HepG2 (cell line): ENCODE results near the gene CLIC5. TPM values are rescaled to one million over a fixed set of nuclear protein-coding genes. Genes with fewer than 3 reads are reported as not detected.

Experiments used
- ATAC-seq: fragments of 200-7000 bp; cut with Tn5 transposase; 3 replicates; pipeline ENCODE4 v1.9.1; 2020; ENCODE audit warnings: mild to moderate bottlenecking, moderate library complexity
- BruUV-seq: library from RNA; stranded (reverse); fragments of 400-500 nt; replicated peaks from 2 replicates; lab custom pipeline; 2021; lab: Mats Ljungman, UMichigan
- CTCF ChIA-PET: fragments of 300-600 bp; formaldehyde crosslinking; extraction: SDS; loops from one replicate; lab custom pipeline; 2021; ENCODE audit warnings: low total read pairs, inconsistent platforms, low intra/inter-chr PET ratio; lab: Yijun Ruan, JAX
- POLR2A ChIA-PET: fragments of 350-600 bp; sonication (Branson Sonifier 250); formaldehyde crosslinking; loops from one replicate; lab custom pipeline; 2020; ENCODE audit warnings: antibody characterized with exemption, inconsistent platforms; lab: Yijun Ruan, JAX
- DNase-seq: peaks from one replicate; pipeline ENCODE4 v3.0.0-alpha.2; 2015; ENCODE audit warnings: low spot score
- FAIRE-seq: peaks from 3 replicates; lab custom pipeline; 2011; peaks lifted over from hg19 to GRCh38; lab: Jason Lieb, UNC
- H2AFZ ChIP-seq: one replicate; pipeline ENCODE4 v1.6.1; 2011; ENCODE audit warnings: low read length, inconsistent platforms
- H3K27ac ChIP-seq: fragments of 300-600 bp; 3 replicates; pipeline ENCODE4 v1.8.0; 2011; ENCODE audit warnings: mixed run types, mild to moderate bottlenecking, mixed read lengths, low read length, inconsistent platforms; ENCODE audit not compliant: insufficient read depth; ENCODE audit errors: extremely low read length
- H3K27me3 ChIP-seq, 2 experiments: fragments of 200-600 bp in 1 of 2; 2 replicates in 1 of 2; 3 replicates in 1 of 2; pipeline versions ENCODE4 v1.6.0 to v1.8.0; 2011; ENCODE audit warnings: low read length in 2 of 2, mild to moderate bottlenecking in 2 of 2, moderate library complexity in 2 of 2, inconsistent platforms in 1 of 2; ENCODE audit not compliant: insufficient read depth in 2 of 2, control insufficient read depth in 1 of 2
- H3K36me3 ChIP-seq, 2 experiments: fragments of 200-600 bp in 1 of 2; replicated peaks in 1 of 2; 2 replicates in 1 of 2; 3 replicates in 1 of 2; pipeline versions ENCODE4 v1.5.1 to v1.8.0; 2011; ENCODE audit warnings: low read length in 2 of 2, inconsistent platforms in 1 of 2; ENCODE audit not compliant: insufficient read depth in 2 of 2, control insufficient read depth in 1 of 2
- H3K4me1 ChIP-seq: 2 replicates; pipeline ENCODE4 v1.5.1; 2012; ENCODE audit warnings: low read length, inconsistent platforms; ENCODE audit not compliant: insufficient read depth
- H3K4me2 ChIP-seq: 2 replicates; pipeline ENCODE4 v1.6.0; 2011; ENCODE audit warnings: low read depth, low read length, inconsistent platforms
- H3K4me3 ChIP-seq, 3 experiments: fragments of 200-600 bp in 1 of 3; sonication (generic), shearing (Covaris generic) in 1 of 3; replicated peaks in 1 of 3; 2 replicates each; pipeline ENCODE4 v1.5.1; 2011 to 2016; ENCODE audit warnings: low read length in 3 of 3, inconsistent platforms in 2 of 3, low read depth in 2 of 3, mild to moderate bottlenecking in 2 of 3, control low read depth in 1 of 3, mixed read lengths in 1 of 3; ENCODE audit not compliant: insufficient read depth in 1 of 3
- H3K79me2 ChIP-seq: one replicate; pipeline ENCODE4 v1.6.1; 2011; ENCODE audit warnings: low read length, inconsistent platforms; ENCODE audit not compliant: insufficient read depth
- H3K9ac ChIP-seq: 2 replicates; pipeline ENCODE4 v1.6.0; 2011; ENCODE audit warnings: mild to moderate bottlenecking, low read depth, low read length, inconsistent platforms; ENCODE audit not compliant: insufficient read depth
- H3K9me3 ChIP-seq: 2 replicates; pipeline ENCODE4 v1.5.1; 2012; ENCODE audit warnings: mild to moderate bottlenecking, low read length
- H4K20me1 ChIP-seq: 2 replicates; pipeline ENCODE4 v1.6.0; 2011; ENCODE audit warnings: inconsistent platforms, mild to moderate bottlenecking, low read length, moderate library complexity; ENCODE audit not compliant: insufficient read depth
- CBX5 ChIP-seq: sonication (generic); formaldehyde crosslinking; IDR thresholded peaks from 2 replicates; pipeline ENCODE4 v1.4.0; 2020; ENCODE audit warnings: missing genetic modification reagents, borderline replicate concordance
- CEBPB ChIP-seq: IDR thresholded peaks from 2 replicates; pipeline ENCODE4 v1.6.1; 2011; ENCODE audit warnings: low read depth, low read length, improper control_type of control experiment, borderline replicate concordance
- HNRNPH1 ChIP-seq: fragments of 200-400 bp; formaldehyde crosslinking; optimal IDR thresholded peaks from 2 replicates; pipeline ENCODE3; 2017; ENCODE audit warnings: mild to moderate bottlenecking, low read depth, low read length
- PAWR ChIP-seq: sonication (generic); formaldehyde crosslinking; IDR thresholded peaks from 2 replicates; pipeline ENCODE4 v1.4.0; 2020; ENCODE audit warnings: missing genetic modification reagents, mild to moderate bottlenecking, borderline replicate concordance
- RBM22 ChIP-seq: fragments of 200-400 bp; formaldehyde crosslinking; optimal IDR thresholded peaks from 2 replicates; pipeline ENCODE3; 2017; ENCODE audit warnings: mild to moderate bottlenecking, low read length, moderate library complexity
- SRSF1 ChIP-seq: fragments of 200-400 bp; formaldehyde crosslinking; optimal IDR thresholded peaks from 2 replicates; pipeline ENCODE3; 2017; ENCODE audit warnings: mild to moderate bottlenecking, low read depth, low read length, moderate library complexity
- STAT5B ChIP-seq: sonication (generic); formaldehyde crosslinking; IDR thresholded peaks from 2 replicates; pipeline ENCODE4 v1.4.0; 2020; ENCODE audit warnings: missing genetic modification reagents
- SYNCRIP ChIP-seq: fragments of 200-400 bp; formaldehyde crosslinking; IDR thresholded peaks from 2 replicates; pipeline ENCODE4 v1.6.1; 2018; ENCODE audit warnings: mild to moderate bottlenecking, low read depth, low read length; ENCODE audit not compliant: insufficient read depth
- ZNF234 ChIP-seq: sonication (generic); formaldehyde crosslinking; conservative IDR thresholded peaks from 2 replicates; pipeline ENCODE4 v1.5.1; 2020; ENCODE audit warnings: mild to moderate bottlenecking, missing genetic modification reagents
- ZNF567 ChIP-seq: sonication (generic); formaldehyde crosslinking; IDR thresholded peaks from 2 replicates; pipeline ENCODE4 v1.8.1; 2023; ENCODE audit warnings: mild to moderate bottlenecking, missing genetic modification reagents, borderline replicate concordance
- ZNF768 ChIP-seq: sonication (generic); formaldehyde crosslinking; IDR thresholded peaks from 2 replicates; pipeline ENCODE4 v1.4.0; 2020; ENCODE audit warnings: missing genetic modification reagents
- WGBS: methylation state at CpG from one replicate; pipeline ENCODE4 v1.1.6; 2017; ENCODE audit warnings: low lambda C conversion rate; 5-methylcytosine and 5-hydroxymethylcytosine counted together
- in situ Hi-C: cut with HindIII; loops from 2 replicates; pipeline ENCODE4 v1.10.0; 2017; ENCODE audit warnings: low pct_unique_long_range_greater_than_20kb; ENCODE audit not compliant: extremely low pct_ligation_motif_present
- intact Hi-C: fragments of 100-400 bp; cut with micrococcal nuclease; formaldehyde crosslinking; loops from one replicate; pipeline ENCODE4 v1.10.0; 2022; ENCODE audit not compliant: unreplicated experiment
- polyA plus RNA-seq, 8 experiments: library from polyadenylated mRNA; depleted of rRNA in 3 of 8; stranded (reverse) in 7 of 8; unstranded in 1 of 8; fragments of >200 nt; fragmentation: Illumina TruSeq in 4 of 8; extraction: Trizol in 4 of 8; gene quantifications; 2 replicates each; pipeline versions ENCODE4 v1.2.1 to v1.2.3, GENCODE V29; 2011 to 2016; ENCODE audit warnings: low read depth in 4 of 8, missing spikeins in 1 of 8, mixed read lengths in 1 of 8; ENCODE audit not compliant: insufficient read depth in 1 of 8
- total RNA-seq, 5 experiments: library from RNA; depleted of rRNA; stranded (reverse); fragments of >200 nt; fragmentation: Illumina TruSeq; extraction: Trizol; gene quantifications; 2 replicates each; pipeline ENCODE4 v1.2.3, GENCODE V29; 2016; ENCODE audit warnings: low read depth in 1 of 5
- TF ChIP-seq, protein P1 (sequence below): IDR thresholded peaks from 2 replicates; pipeline ENCODE4 v1.6.1; 2016; ENCODE audit warnings: low read depth, control low read depth
- TF ChIP-seq, protein P2 (sequence below): sonication (generic); formaldehyde crosslinking; IDR thresholded peaks from 2 replicates; pipeline ENCODE4 v1.4.0; 2020; ENCODE audit warnings: missing genetic modification reagents, mild to moderate bottlenecking, borderline replicate concordance
- TF ChIP-seq, protein P3 (sequence below): sonication (generic); formaldehyde crosslinking; IDR thresholded peaks from 2 replicates; pipeline ENCODE4 v1.4.0; 2020; ENCODE audit warnings: missing genetic modification reagents
- TF ChIP-seq, protein P4 (sequence below): sonication (generic); formaldehyde crosslinking; IDR thresholded peaks from 2 replicates; pipeline ENCODE4 v1.4.0; 2020; ENCODE audit warnings: mild to moderate bottlenecking, missing genetic modification reagents

CLIC5 gene
- total and polyA plus RNA-seq, 2 of the 13 experiments (the other 11 are each of a cell fraction or from before 2014, with no cell fraction given): not detected

DNA sequence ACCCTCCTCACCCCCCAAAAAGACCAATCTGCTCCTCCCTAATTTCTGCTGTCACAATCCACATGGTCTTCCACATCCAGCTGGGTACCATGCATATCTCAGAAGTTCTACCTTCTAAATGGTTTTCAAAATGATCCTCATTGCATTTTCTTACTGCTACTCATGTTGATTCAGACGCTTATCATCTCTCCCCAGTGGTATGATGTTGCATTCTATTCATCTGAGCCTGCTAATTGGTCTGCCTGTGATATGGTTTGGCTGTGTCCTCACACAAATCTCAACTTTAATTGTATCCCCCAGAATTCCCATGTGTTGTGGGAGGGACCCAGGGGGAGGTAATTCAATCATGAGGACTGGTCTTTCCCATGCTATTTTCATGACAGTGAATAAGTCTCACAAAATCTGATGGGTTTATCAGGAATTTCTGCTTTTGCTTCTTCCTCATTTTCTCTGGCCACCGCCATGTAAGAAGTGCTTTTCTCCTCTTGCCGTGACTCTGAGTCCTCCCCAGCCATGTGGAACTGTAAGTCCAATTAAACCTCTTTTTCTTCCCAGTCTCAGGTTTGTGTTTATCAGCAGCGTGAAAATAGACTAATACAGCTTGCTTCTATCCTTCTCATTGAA is 41.4 kb upstream of the CLIC5 start (continued):
- TF ChIP-seq, protein P1, sequence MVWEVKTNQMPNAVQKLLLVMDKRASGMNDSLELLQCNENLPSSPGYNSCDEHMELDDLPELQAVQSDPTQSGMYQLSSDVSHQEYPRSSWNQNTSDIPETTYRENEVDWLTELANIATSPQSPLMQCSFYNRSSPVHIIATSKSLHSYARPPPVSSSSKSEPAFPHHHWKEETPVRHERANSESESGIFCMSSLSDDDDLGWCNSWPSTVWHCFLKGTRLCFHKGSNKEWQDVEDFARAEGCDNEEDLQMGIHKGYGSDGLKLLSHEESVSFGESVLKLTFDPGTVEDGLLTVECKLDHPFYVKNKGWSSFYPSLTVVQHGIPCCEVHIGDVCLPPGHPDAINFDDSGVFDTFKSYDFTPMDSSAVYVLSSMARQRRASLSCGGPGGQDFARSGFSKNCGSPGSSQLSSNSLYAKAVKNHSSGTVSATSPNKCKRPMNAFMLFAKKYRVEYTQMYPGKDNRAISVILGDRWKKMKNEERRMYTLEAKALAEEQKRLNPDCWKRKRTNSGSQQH: no peak

DNA sequence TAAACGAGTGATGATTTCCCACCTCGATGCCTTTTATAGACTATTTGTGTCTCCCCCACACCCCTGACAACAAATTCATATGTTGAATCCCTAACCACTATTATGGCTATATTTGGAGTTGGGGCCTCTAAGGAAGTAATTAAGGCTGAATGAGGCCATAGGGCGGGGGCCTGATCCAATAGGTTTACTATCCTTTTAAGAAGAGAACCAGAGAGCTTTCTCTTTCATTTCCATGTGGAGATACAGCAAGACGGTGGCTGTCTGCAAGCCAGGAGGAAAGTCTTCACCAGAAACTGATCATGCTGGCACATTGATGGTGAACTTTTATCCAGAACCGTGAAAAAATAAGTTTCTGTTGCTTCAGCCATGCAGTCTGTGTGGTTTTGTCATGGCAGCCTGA is 38.9 kb upstream of the CLIC5 start:
- BruUV-seq: no TSS peak
- Histone ChIP-seq H3K36me3 (no peaks in the 10 kb centered on the region), H3K27me3 (no peaks in the 10 kb centered on the region; a peak in 1 of 5 replicates), H3K9me3 (no peaks in the 10 kb centered on the region; the same call in 1 of the 2 replicates), H3K9ac (no peak overlapping the region), H3K79me2 (no peaks in the 10 kb centered on the region), H3K27ac (no peak overlapping the region), H3K4me3 (no peak overlapping the region), H2AFZ (no peak overlapping the region), H4K20me1 (no peaks in the 10 kb centered on the region), H3K4me1 (no peaks in the 10 kb centered on the region), H3K4me2 (no peak overlapping the region)
- FAIRE-seq (no peak), DNase-seq (no peak), ATAC-seq (no peak)
- CTCF ChIA-PET: no interaction called here
- POLR2A ChIA-PET: no interaction called here
- intact Hi-C loops (no loop called here), in situ Hi-C loops (no loop called here)
- WGBS: 9% methylated on average over 5 of the region's 5 CpGs
- TF ChIP-seq ZNF768: no peak
- TF ChIP-seq, protein P2, sequence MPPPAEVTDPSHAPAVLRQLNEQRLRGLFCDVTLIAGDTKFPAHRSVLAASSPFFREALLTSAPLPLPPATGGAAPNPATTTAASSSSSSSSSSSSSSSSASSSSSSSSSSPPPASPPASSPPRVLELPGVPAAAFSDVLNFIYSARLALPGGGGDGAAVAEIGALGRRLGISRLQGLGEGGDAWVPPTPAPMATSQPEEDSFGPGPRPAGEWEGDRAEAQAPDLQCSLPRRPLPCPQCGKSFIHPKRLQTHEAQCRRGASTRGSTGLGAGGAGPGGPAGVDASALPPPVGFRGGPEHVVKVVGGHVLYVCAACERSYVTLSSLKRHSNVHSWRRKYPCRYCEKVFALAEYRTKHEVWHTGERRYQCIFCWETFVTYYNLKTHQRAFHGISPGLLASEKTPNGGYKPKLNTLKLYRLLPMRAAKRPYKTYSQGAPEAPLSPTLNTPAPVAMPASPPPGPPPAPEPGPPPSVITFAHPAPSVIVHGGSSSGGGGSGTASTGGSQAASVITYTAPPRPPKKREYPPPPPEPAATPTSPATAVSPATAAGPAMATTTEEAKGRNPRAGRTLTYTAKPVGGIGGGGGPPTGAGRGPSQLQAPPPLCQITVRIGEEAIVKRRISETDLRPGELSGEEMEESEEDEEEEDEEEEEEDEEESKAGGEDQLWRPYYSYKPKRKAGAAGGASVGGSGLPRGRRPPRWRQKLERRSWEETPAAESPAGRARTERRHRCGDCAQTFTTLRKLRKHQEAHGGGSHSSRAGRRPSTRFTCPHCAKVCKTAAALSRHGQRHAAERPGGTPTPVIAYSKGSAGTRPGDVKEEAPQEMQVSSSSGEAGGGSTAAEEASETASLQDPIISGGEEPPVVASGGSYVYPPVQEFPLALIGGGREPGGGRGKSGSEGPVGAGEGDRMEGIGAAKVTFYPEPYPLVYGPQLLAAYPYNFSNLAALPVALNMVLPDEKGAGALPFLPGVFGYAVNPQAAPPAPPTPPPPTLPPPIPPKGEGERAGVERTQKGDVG (CRISPR knock-in tag): no peak
- TF ChIP-seq CEBPB: no peak
- TF ChIP-seq ZNF234 (CRISPR knock-in tag): no peak
- no peak for TF ChIP-seq PAWR (CRISPR knock-in tag)
- TF ChIP-seq ZNF567: no peak
- no peak for TF ChIP-seq SRSF1
- no peak for TF ChIP-seq RBM22
- TF ChIP-seq STAT5B (CRISPR knock-in tag): no peak
- TF ChIP-seq CBX5 (CRISPR knock-in tag): no peak
- TF ChIP-seq SYNCRIP: no peak
- no peak for TF ChIP-seq HNRNPH1
- TF ChIP-seq, protein P3, sequence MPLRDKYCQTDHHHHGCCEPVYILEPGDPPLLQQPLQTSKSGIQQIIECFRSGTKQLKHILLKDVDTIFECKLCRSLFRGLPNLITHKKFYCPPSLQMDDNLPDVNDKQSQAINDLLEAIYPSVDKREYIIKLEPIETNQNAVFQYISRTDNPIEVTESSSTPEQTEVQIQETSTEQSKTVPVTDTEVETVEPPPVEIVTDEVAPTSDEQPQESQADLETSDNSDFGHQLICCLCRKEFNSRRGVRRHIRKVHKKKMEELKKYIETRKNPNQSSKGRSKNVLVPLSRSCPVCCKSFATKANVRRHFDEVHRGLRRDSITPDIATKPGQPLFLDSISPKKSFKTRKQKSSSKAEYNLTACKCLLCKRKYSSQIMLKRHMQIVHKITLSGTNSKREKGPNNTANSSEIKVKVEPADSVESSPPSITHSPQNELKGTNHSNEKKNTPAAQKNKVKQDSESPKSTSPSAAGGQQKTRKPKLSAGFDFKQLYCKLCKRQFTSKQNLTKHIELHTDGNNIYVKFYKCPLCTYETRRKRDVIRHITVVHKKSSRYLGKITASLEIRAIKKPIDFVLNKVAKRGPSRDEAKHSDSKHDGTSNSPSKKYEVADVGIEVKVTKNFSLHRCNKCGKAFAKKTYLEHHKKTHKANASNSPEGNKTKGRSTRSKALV (CRISPR knock-in tag): no peak
- TF ChIP-seq, protein P4, sequence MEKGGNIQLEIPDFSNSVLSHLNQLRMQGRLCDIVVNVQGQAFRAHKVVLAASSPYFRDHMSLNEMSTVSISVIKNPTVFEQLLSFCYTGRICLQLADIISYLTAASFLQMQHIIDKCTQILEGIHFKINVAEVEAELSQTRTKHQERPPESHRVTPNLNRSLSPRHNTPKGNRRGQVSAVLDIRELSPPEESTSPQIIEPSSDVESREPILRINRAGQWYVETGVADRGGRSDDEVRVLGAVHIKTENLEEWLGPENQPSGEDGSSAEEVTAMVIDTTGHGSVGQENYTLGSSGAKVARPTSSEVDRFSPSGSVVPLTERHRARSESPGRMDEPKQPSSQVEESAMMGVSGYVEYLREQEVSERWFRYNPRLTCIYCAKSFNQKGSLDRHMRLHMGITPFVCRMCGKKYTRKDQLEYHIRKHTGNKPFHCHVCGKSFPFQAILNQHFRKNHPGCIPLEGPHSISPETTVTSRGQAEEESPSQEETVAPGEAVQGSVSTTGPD (CRISPR knock-in tag): no peak
